BE2C (cell line): ENCODE measurements around the gene ANO8.
"Not testable (repeated sequence)": the region's sequence is repeated elsewhere in the genome, so short reads cannot be mapped to it uniquely, and the experiment has no call there.

ENCODE experiments used
- DNase-seq: peaks from one replicate; pipeline ENCODE4 v3.0.0-alpha.2; 2020
- H3K27me3 ChIP-seq: fragments of 250-450 bp; sonication (Bioruptor Pico); 2 replicates; pipeline ENCODE4 v1.5.1; 2020; ENCODE audit warnings: mild to moderate bottlenecking
- H3K36me3 ChIP-seq: fragments of 250-450 bp; sonication (Bioruptor Pico); 2 replicates; pipeline ENCODE4 v1.5.1; 2020; ENCODE audit warnings: mild to moderate bottlenecking
- H3K4me1 ChIP-seq: fragments of 250-450 bp; sonication (Bioruptor Pico); 2 replicates; pipeline ENCODE4 v1.5.1; 2020
- H3K4me3 ChIP-seq: 2 replicates; pipeline ENCODE4 v1.5.1; 2011; ENCODE audit warnings: low read depth, low read length
- H3K9me3 ChIP-seq: fragments of 250-450 bp; sonication (Bioruptor Pico); 2 replicates; pipeline ENCODE4 v1.5.1; 2020
- CTCF ChIP-seq: IDR thresholded peaks from 2 replicates; pipeline ENCODE4 v1.5.1; 2012; ENCODE audit warnings: mild to moderate bottlenecking, low read depth, low read length

The ANO8 gene

GRCh38 chr19:17281391-17282304 is 53.0 kb downstream of the ANO8 start, which contains the start of gene ANKLE1:
ANKLE1 (plus strand) TSS chr19:17281901; CDS start chr19:17281921, 20 bp downstream.
- DNase-seq: no peak
- peak within 1 kb of the TSS; percentile 33 for H3K4me3 ChIP-seq
- H3K9me3 ChIP-seq: no peaks in the 10 kb centered on the region
- no peaks in the 10 kb centered on the region for H3K4me1 ChIP-seq
- peaks cover 2% of the 10 kb centered on the region; the same call in 1 of the 2 replicates for H3K36me3 ChIP-seq
- H3K27me3 ChIP-seq: peaks cover 5% of the 10 kb centered on the region; the same call in 1 of the 2 replicates
- no peak for TF ChIP-seq CTCF

DNA sequence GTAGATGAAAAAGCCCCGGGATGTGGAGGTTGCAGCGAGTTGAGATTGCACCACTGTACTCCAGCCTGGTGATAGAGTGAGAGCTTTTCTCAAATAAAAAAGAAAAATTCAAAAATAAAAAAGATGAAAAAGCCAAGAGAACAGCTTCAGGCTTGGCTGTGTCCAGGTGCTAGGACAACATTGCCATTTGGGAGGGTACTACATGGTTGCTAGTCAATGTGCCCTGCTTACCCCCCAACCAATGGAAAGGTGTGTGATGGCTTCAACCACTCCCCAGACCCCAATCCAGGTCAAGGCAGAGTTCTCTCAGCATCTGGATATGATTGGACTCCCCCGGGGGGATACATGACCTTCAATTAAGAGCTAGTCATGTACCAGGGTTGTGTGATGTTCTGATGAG is 55.2 kb downstream of the ANO8 start:
- Histone ChIP-seq H3K9me3 (no peaks in the 10 kb centered on the region), H3K36me3 (peaks cover 6% of the 10 kb centered on the region), H3K4me3 (no peak overlapping the region), H3K27me3 (peaks cover 5% of the 10 kb centered on the region; the same call in 1 of the 2 replicates), H3K4me1 (no peaks in the 10 kb centered on the region)
- TF ChIP-seq CTCF: no peak
- no peak for DNase-seq

- Histone ChIP-seq H3K4me3 (no peak overlapping the region), H3K36me3 (peaks cover 18% of the 10 kb centered on the region), H3K9me3 (no peaks in the 10 kb centered on the region), H3K27me3 (no peaks in the 10 kb centered on the region), H3K4me1 (no peaks in the 10 kb centered on the region)
- DNase-seq: no peak
- TF ChIP-seq CTCF: no peak
Measured at GRCh38 chr19:17275441-17276175, 59.0 kb downstream of the ANO8 start.

- H3K4me1 ChIP-seq, H3K27me3 ChIP-seq, H3K9me3 ChIP-seq, DNase-seq, H3K4me3 ChIP-seq: not testable (repeated sequence)
- H3K36me3 ChIP-seq: peaks cover 21% of the 10 kb centered on the region
Measured at GRCh38 chr19:17274892-17275291, 59.8 kb downstream of the ANO8 start.
